Daoy (cell line): Measurements from ENCODE around the gene CPLANE2. TPM values are rescaled to one million over a fixed set of nuclear protein-coding genes. Genes with fewer than 3 reads are reported as not detected.
"Not testable (repeated sequence)": the region's sequence is repeated elsewhere in the genome, so short reads cannot be mapped to it uniquely, and the experiment has no call there.

ENCODE experiments used
- DNase-seq: peaks from one replicate; pipeline ENCODE4 v3.0.0-alpha.2; 2015; ENCODE audit warnings: low read depth
- total RNA-seq: library from RNA; depleted of rRNA; stranded (reverse); fragments of >200 nt; shearing (Covaris generic); gene quantifications from 2 replicates; pipeline ENCODE4 v1.2.3, GENCODE V29; 2014; rRNA removed

Gene CPLANE2
- 2.6 and 21.4 TPM in 2 replicates for total RNA-seq

DNA sequence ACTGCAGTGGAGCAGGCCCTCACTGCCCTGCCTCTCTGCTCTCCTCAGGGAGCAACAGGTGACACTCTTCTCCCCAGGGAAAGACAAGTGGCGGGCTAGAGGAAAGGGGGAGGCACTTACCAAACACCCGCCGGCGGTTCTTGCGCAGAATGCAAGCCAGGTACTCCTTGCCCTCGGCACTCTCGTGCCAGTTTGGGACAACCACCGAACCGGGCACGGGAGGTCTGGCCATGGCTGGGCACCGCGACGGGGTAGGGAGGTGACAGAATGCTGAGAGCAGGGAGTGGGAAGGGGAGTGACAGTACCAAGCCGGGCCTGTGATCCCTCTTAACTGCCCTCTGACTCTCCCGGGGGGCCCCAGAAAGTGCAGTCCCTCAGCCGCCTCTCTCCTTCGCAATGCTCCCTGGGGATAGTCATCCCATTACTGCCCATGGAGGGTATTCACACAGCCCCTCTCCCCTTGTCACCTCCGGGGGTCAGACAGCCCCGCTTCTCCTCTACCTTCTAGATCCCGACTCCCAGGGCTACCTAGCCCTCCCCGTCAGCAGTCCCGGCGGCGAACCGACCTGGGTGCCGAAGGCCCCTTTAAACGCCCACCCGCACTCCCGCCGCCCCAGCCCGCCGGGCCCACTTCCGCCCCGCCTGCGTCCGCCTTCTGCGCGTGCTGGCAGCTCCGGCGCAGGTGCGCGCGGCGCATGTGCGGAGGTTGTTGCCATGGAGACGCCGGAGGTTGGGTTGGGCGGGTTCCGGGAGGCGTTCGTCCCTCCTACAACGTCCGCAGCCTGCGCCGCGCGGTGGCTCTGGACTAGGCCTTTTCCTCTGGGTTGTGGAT, at the start of gene CPLANE2:
CPLANE2 (minus strand) TSS at position 673 of the 832 bp plus-strand sequence; CDS start at position 232, 441 bp downstream.
- peak; percentile 97 for DNase-seq

- DNase-seq = no peak
These were observed 49.1 kb upstream of the CPLANE2 start for GRCh38 chr1:16286122-16286521.

- no peak for DNase-seq
These were observed 44.8 kb upstream of the CPLANE2 start for GRCh38 chr1:16281765-16282164.

GRCh38 chr1:16279186-16279585, 42.2 kb upstream of the CPLANE2 start:
- DNase-seq = no peak

- DNase-seq = no peak
These were observed 39.5 kb upstream of the CPLANE2 start for GRCh38 chr1:16276302-16277030.

DNA sequence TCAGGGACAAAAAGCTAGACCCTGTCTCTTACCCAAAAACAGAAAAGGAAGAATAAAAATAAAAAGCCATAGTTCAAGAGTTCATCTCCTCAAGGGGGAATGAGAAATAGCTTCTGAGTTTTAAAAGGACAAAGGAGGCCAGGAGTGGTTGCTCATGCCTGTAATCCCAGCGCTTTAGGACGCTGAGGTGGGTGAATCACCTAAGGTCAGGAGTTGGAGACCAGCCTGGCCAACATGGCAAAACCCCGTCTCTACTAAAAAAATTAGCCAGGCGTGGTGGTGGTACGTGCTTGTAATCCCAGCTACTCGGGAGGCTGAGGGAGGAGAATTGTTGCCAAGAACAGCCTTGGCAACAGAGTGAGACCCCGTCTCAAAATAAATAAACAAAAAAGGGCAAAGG, 38.6 kb upstream of the CPLANE2 start:
- DNase-seq = no peak

GRCh38 chr1:16267690-16268180, 30.8 kb upstream of the CPLANE2 start:
- DNase-seq = no peak

GRCh38 chr1:16266411-16267118, 29.6 kb upstream of the CPLANE2 start:
- DNase-seq = peak; percentile 45

DNA sequence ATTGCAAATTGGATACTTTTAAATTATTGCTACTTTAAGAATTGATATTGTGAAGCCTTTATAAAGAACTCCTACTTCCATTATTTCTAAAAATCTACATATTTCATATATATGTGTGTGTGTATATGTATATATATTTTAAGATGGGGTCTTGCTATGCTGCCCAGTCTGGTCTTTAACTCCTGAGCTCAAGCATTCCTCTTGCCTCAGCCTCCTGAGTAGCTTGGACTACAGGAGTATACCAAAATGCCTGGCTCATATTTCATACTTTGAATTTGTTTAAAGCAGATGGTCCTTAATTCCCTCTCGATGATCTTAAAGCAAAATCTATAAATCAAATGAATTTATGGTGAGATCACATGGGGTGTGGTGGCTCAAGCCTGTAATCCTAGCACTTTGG, 25.1 kb upstream of the CPLANE2 start:
- DNase-seq = no peak

DNA sequence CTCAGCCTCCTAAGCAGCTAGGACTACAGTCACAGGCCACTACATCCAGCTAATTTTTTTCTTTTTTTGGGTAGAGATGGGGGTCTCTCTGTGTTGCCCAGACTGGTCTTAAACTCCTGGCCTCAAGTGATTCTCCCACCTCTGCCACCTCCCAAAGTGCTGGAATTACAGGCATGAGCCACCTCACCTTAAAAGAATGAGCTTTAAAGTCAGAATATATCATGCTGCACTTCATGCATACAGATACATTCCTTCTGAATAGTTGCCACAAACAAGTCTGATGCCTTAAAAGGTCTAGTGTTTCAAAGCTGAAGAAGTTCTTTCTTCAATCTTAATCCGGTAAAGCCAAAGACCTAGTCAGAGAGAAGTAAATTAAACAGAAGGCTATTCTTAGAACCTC, 23.8 kb upstream of the CPLANE2 start:
- no peak for DNase-seq

DNA sequence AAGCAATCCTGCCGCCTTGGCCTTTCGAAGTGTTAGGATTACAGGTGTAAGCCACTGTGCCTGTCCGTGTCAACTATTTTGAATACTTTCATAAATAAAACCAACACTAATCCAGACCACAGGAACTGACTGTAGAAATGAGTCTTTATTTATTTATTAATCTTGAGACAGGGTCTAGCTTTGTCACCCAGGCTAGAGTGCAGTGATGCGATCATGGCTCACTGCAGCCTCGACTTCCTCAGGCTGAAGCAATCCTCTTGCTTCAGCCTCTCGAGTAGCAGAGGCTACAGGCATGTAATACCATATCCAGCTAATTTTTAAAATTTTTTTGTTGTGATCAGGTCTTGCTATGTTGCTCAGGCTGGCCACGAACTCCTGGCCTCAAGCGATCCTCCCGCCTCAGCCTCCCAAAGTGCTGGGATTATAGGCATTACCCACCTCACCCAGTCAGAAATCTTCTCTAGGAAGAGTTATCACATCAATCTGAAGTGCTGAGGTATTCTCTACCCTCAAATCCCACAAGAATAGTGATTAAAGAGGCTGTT, 21.7 kb upstream of the CPLANE2 start:
- no peak for DNase-seq

DNA sequence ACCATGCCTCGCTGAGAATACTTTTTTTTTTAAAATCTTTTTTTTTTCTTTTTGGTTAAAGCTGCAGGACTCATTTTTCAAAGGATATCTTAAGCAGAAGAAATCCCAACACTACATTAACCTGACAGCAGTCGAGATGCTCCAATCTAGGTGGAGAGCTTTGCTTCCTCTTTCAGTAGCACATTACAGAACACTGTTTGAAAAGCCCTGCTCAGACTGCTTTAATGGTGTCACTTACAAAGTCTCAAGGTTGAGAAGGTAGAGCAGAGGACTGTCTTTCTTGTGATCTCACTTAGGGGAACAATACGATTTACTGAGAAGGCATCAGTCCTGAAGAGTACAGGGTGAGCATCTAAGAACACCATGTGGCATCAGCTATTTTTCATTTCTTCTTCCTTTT, 21.0 kb upstream of the CPLANE2 start:
- no peak for DNase-seq

DNA sequence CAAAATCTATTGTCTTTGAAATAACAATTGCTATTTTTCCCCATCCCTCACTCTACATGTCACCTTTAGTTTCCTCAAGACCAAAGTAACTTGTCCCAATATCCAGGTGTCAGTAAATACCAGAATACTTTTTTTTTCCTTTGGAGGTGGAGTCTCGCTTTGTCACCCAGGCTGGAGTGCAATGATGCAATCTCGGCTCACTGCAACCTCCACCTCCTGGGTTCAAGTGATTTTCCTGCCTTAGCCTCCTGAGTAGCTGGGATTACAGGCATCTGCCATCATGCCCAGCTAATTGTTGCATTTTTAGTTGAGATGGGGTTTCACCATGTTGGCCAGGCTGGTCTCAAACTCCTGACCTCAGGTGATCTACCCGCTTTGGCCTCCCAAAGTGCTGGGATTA, 20.6 kb upstream of the CPLANE2 start:
- DNase-seq = not testable (repeated sequence)

DNA sequence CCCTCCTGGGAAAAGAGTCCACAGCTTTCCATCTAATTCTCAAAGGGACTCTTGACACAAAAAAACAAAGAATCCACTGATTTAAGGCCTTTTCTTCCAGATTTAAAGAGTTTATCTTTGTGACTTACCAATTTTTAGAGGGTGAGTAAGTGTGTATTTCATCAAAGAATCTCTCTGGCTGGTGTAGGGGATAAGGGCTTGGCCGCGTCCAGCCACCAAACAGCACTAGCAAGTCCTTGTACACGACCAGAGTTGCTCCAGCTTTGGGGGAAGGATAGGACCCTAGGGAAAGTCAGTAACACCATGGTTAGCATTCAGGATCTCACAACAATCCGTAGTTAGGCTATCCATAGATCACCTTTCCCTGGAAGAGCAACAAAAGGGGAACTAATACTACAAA, 19.5 kb upstream of the CPLANE2 start:
- DNase-seq = no peak

- DNase-seq = no peak
These were observed 17.4 kb upstream of the CPLANE2 start for GRCh38 chr1:16254263-16254928.

GRCh38 chr1:16253332-16253922, 16.4 kb upstream of the CPLANE2 start:
- DNase-seq = no peak

DNA sequence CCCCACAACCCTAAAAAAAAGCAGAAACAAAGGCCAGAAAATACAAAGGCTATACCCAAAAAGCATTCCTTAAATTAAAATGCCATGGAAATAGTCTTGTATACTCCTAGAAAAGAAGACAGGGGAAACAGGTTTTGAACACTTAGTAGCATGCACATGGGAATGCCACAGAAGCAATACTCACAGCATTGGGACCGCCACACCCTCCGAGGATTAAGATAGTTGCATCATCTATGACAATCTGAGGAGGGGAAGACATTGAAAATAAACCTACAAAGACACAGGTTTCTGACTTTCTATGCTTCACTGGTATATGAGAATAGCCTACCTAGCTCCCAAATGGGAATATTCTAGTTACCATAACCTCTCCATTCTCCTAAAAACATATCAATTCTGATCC, 15.9 kb upstream of the CPLANE2 start:
- DNase-seq = no peak

- no peak for DNase-seq
These were observed 14.4 kb upstream of the CPLANE2 start for GRCh38 chr1:16251381-16251780.

GRCh38 chr1:16250524-16251251, 13.7 kb upstream of the CPLANE2 start:
- no peak for DNase-seq

DNA sequence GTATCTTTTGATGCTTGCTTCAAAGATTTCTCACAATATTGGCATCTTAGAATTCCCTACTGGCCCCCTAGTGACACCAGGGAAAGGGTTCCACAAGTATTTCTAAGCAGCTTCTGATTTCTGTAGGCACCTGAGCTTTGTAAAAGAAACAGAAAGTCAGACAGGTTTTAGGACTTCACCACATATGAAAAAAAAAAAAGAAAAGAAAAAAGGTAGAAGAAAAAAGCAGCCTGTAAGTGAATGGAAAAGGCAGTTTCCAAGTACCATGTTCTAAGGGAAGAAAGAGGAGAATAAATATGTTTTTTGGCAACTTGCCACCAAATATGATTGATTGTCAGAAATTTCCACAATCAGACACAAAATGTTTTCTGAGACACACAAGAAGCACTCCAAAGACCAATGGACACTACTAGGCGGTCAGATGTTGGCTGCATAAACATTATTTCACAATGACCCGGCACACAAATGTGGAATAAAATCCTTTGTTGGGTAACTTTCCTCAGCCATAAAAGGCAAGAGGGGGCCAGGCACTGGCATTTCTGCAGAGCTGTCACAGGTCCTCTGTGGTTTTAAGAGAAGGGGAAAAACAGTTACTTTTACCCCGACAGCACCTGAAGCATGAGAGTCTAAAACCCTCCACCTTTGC, 12.7 kb upstream of the CPLANE2 start:
- DNase-seq = no peak
